Measurements from ENCODE around the gene LMOD2. TPM values are rescaled to one million over a fixed set of nuclear protein-coding genes. Genes with fewer than 3 reads are reported as not detected.

Gene LMOD2
- total and polyA plus RNA-seq, 10 of the 15 experiments (the other 5 are each of a cell fraction or from before 2014, with no cell fraction given): not detected

DNA sequence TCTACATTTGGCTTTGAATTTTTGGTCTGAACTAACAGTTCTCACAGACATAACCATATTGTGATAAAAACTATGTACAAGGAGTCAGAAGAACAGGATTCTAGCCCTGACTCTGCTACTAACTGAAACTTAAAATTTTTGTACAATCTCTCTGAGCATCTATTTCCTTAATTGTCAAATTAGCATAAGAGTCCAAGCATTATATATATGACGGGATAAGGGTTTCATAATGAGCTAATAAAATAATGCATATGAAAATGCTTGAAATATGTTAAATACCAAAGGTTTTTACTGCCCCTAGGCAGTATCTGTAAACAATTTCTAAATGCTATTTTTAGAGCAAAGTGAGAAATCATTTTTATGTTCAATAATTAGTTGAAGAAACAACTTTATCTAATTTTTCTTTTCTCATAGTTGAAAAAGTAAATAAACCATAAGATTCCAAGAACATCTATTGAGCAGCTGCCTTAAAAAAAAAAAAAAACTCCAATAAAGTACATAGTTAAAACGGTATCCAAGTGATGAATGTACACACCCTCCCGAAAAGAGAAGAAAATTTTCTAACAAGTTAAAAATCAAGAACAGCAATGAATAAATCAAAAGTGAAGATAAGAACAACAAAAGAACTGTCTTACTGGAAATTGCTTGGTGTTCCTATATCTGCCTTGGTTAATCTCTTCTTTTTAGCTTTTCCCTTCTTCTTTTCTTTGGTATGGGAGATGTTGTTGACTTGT lies 40.4 kb downstream of the LMOD2 start (continued):
- no peak for TF ChIP-seq NR2C2 (IDR thresholded peaks at IDR 0.05; ENCODE audit: borderline replicate concordance, control insufficient read depth, insufficient read length, low read depth)
- TF ChIP-seq, protein P1, sequence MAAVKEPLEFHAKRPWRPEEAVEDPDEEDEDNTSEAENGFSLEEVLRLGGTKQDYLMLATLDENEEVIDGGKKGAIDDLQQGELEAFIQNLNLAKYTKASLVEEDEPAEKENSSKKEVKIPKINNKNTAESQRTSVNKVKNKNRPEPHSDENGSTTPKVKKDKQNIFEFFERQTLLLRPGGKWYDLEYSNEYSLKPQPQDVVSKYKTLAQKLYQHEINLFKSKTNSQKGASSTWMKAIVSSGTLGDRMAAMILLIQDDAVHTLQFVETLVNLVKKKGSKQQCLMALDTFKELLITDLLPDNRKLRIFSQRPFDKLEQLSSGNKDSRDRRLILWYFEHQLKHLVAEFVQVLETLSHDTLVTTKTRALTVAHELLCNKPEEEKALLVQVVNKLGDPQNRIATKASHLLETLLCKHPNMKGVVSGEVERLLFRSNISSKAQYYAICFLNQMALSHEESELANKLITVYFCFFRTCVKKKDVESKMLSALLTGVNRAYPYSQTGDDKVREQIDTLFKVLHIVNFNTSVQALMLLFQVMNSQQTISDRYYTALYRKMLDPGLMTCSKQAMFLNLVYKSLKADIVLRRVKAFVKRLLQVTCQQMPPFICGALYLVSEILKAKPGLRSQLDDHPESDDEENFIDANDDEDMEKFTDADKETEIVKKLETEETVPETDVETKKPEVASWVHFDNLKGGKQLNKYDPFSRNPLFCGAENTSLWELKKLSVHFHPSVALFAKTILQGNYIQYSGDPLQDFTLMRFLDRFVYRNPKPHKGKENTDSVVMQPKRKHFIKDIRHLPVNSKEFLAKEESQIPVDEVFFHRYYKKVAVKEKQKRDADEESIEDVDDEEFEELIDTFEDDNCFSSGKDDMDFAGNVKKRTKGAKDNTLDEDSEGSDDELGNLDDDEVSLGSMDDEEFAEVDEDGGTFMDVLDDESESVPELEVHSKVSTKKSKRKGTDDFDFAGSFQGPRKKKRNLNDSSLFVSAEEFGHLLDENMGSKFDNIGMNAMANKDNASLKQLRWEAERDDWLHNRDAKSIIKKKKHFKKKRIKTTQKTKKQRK (IDR thresholded peaks at IDR 0.05; ENCODE audit: low read depth, low read length): no peak
- no peak for TF ChIP-seq TARDBP (IDR thresholded peaks at IDR 0.05; ENCODE audit: borderline replicate concordance)
- no peak for TF ChIP-seq NFIC (IDR thresholded peaks at IDR 0.05; ENCODE audit: low read depth, low read length)
- no peak for TF ChIP-seq NFYA (IDR thresholded peaks at IDR 0.05; ENCODE audit: borderline replicate concordance, low read depth, low read length)
- TF ChIP-seq, protein P2, sequence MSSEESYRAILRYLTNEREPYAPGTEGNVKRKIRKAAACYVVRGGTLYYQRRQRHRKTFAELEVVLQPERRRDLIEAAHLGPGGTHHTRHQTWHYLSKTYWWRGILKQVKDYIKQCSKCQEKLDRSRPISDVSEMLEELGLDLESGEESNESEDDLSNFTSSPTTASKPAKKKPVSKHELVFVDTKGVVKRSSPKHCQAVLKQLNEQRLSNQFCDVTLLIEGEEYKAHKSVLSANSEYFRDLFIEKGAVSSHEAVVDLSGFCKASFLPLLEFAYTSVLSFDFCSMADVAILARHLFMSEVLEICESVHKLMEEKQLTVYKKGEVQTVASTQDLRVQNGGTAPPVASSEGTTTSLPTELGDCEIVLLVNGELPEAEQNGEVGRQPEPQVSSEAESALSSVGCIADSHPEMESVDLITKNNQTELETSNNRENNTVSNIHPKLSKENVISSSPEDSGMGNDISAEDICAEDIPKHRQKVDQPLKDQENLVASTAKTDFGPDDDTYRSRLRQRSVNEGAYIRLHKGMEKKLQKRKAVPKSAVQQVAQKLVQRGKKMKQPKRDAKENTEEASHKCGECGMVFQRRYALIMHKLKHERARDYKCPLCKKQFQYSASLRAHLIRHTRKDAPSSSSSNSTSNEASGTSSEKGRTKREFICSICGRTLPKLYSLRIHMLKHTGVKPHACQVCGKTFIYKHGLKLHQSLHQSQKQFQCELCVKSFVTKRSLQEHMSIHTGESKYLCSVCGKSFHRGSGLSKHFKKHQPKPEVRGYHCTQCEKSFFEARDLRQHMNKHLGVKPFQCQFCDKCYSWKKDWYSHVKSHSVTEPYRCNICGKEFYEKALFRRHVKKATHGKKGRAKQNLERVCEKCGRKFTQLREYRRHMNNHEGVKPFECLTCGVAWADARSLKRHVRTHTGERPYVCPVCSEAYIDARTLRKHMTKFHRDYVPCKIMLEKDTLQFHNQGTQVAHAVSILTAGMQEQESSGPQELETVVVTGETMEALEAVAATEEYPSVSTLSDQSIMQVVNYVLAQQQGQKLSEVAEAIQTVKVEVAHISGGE (CRISPR knock-in tag; IDR thresholded peaks at IDR 0.05): no peak
- no peak for TF ChIP-seq JUNB (IDR thresholded peaks at IDR 0.05)
- TF ChIP-seq, protein P3, sequence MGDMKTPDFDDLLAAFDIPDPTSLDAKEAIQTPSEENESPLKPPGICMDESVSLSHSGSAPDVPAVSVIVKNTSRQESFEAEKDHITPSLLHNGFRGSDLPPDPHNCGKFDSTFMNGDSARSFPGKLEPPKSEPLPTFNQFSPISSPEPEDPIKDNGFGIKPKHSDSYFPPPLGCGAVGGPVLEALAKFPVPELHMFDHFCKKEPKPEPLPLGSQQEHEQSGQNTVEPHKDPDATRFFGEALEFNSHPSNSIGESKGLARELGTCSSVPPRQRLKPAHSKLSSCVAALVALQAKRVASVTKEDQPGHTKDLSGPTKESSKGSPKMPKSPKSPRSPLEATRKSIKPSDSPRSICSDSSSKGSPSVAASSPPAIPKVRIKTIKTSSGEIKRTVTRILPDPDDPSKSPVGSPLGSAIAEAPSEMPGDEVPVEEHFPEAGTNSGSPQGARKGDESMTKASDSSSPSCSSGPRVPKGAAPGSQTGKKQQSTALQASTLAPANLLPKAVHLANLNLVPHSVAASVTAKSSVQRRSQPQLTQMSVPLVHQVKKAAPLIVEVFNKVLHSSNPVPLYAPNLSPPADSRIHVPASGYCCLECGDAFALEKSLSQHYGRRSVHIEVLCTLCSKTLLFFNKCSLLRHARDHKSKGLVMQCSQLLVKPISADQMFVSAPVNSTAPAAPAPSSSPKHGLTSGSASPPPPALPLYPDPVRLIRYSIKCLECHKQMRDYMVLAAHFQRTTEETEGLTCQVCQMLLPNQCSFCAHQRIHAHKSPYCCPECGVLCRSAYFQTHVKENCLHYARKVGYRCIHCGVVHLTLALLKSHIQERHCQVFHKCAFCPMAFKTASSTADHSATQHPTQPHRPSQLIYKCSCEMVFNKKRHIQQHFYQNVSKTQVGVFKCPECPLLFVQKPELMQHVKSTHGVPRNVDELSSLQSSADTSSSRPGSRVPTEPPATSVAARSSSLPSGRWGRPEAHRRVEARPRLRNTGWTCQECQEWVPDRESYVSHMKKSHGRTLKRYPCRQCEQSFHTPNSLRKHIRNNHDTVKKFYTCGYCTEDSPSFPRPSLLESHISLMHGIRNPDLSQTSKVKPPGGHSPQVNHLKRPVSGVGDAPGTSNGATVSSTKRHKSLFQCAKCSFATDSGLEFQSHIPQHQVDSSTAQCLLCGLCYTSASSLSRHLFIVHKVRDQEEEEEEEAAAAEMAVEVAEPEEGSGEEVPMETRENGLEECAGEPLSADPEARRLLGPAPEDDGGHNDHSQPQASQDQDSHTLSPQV (IDR thresholded peaks at IDR 0.05): no peak
- TF ChIP-seq, protein P4, sequence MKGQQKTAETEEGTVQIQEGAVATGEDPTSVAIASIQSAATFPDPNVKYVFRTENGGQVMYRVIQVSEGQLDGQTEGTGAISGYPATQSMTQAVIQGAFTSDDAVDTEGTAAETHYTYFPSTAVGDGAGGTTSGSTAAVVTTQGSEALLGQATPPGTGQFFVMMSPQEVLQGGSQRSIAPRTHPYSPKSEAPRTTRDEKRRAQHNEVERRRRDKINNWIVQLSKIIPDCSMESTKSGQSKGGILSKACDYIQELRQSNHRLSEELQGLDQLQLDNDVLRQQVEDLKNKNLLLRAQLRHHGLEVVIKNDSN (IDR thresholded peaks at IDR 0.05; ENCODE audit: borderline replicate concordance, extremely low read length, insufficient read depth, low read depth, low read length): no peak

Data from GM12878 (cell line).